Adrenal gland (tissue), 12 donors: ENCODE data around the gene MAPKAP1. TPM values are rescaled to one million over a fixed set of nuclear protein-coding genes. Genes with fewer than 3 reads are reported as not detected.
A peak's percentile ranks its signal among the peaks of the same experiment; 100 is the strongest.

Experiments used
- DNase-seq, 7 donors: peaks; one replicate each; pipeline ENCODE4 v3.0.0-alpha.2; 2019 to 2020
- H3K27ac ChIP-seq, 5 donors: fragments of 200-600 bp; sonication (generic) in 4 of 5; 1 replicate in 3 of 5; 2 replicates in 2 of 5; pipeline versions ENCODE4 v1.5.1 to v1.8.0; 2016 to 2020; ENCODE audit warnings: mild to moderate bottlenecking in 1 of 5
- H3K27me3 ChIP-seq: fragments of 200-600 bp; 2 replicates; pipeline ENCODE4 v1.8.0; 2021
- H3K36me3 ChIP-seq, 2 donors: fragments of 200-600 bp; replicated peaks in 1 of 2; 1 replicate in 1 of 2; 2 replicates in 1 of 2; pipeline versions ENCODE4 v1.5.1 to v1.8.0; 2018 to 2022
- H3K4me1 ChIP-seq, 2 donors: fragments of 200-600 bp; replicated peaks in 1 of 2; 1 replicate in 1 of 2; 2 replicates in 1 of 2; pipeline versions ENCODE4 v1.5.1 to v1.8.0; 2018 to 2021
- H3K4me3 ChIP-seq, 4 donors: fragments of 200-600 bp; sonication (generic) in 3 of 4; one replicate each; pipeline ENCODE4 v1.5.1; 2016 to 2018
- H3K9me3 ChIP-seq, 3 donors: fragments of 200-600 bp; sonication (generic) in 1 of 3; replicated peaks in 1 of 3; 1 replicate in 2 of 3; 2 replicates in 1 of 3; pipeline versions ENCODE4 v1.5.1 to v1.8.0; 2016 to 2021
- CTCF ChIP-seq, 6 experiments: fragments of 450-650 bp in 4 of 6; fragments of 200-600 bp in 2 of 6; sonication (generic) in 1 of 6; IDR thresholded peaks; 1 replicate in 5 of 6; 2 replicates in 1 of 6; pipeline versions ENCODE4 v1.5.1 to v1.8.0; 2016 to 2021; ENCODE audit warnings: antibody characterized with exemption in 6 of 6, mild to moderate bottlenecking in 2 of 6, moderate library complexity in 1 of 6
- POLR2A ChIP-seq, 2 donors: fragments of 450-650 bp; IDR thresholded peaks; one replicate each; pipeline ENCODE4 v1.6.1; 2017; ENCODE audit warnings: antibody characterized with exemption in 2 of 2, mild to moderate bottlenecking in 2 of 2, moderate library complexity in 1 of 2
- WGBS, 4 donors: extraction: QIAGEN DNeasy Blood & Tissue Kit in 2 of 4; methylation state at CpG; one replicate each; pipeline versions ENCODE4 v1.1.5 to v1.1.7; 2013 to 2017; 5-methylcytosine and 5-hydroxymethylcytosine counted together
- intact Hi-C, 2 donors: fragments of 100-400 bp; cut with DNase I; formaldehyde crosslinking; loops; one replicate each; pipeline versions ENCODE4 v1.14.1 to v1.15.0; 2022 to 2023
- polyA plus RNA-seq, 3 donors: library from polyadenylated mRNA; stranded (reverse); fragments of 200-250 nt in 2 of 3; fragments of 350-450 nt in 1 of 3; fragmentation: Illumina TruSeq in 1 of 3; extraction: RNeasy Lipid Tissue Mini Kit (QIAGEN cat#74804) in 1 of 3; gene quantifications; one replicate each; pipeline ENCODE4 v1.2.3, GENCODE V29; 2013 to 2014
- total RNA-seq, 9 donors: library from RNA; depleted of rRNA in 4 of 9; stranded (reverse); fragments of >200 nt in 4 of 9; fragments of 120-200 nt in 1 of 9; fragmentation: NEBNext Ultra II Directional in 1 of 9; extraction: Animal tissue kit (Norgen Biotek cat#: 25700) in 1 of 9; gene quantifications; one replicate each; pipeline versions ENCODE4 v1.1.0 to v1.2.4, GENCODE V29; 2013 to 2023
- donor health status: healthy with polysubstance abuse.
- donor health status: Bipolar disorder and iron deficiency.
- donor health status: DM: yes; HTN: yes; CAD: no.
- donor health status: DM: no; HTN: no; CAD: no.
- donor health status: DM: no; HTN: no; CAD: no.
- donor health status: DM: yes; HTN: yes; CAD: no.

The MAPKAP1 gene
- total and polyA plus RNA-seq, 12 donors: 72.2 to 156 (median 94.9) TPM

- intact Hi-C loops: no loop called here
Observed at GRCh38 chr9:125589287-125589686, 117.7 kb downstream of the MAPKAP1 start.

GRCh38 chr9:125587819-125588460 lies 119.1 kb downstream of the MAPKAP1 start:
- Histone ChIP-seq H3K4me1 (peaks cover 8% of the 10 kb centered on the region in 2 donors), H3K27ac (no peak overlapping the region), H3K4me3 (no peak overlapping the region), H3K27me3 (no peaks in the 10 kb centered on the region), H3K36me3 (no peaks in the 10 kb centered on the region), H3K9me3 (no peaks in the 10 kb centered on the region)
- WGBS, 4 donors: 94 to 98% (median 96%) methylated on average over 5 of the region's 5 CpGs
- intact Hi-C loops: no loop called here
- TF ChIP-seq CTCF (IDR thresholded peaks at IDR 0.05) (no peak), POLR2A (IDR thresholded peaks at IDR 0.05) (no peak)
- no peak for DNase-seq

More at GRCh38 chr9:125589287-125589686, 117.7 kb downstream of the MAPKAP1 start:
- H3K27me3 ChIP-seq: no peaks in the 10 kb centered on the region
- no peak overlapping the region for H3K27ac ChIP-seq
- WGBS, 4 donors: 78 to 87% (median 80%) methylated on average over 4 of the region's 4 CpGs
- DNase-seq: no peak
- no peaks in the 10 kb centered on the region for H3K9me3 ChIP-seq
- TF ChIP-seq POLR2A (IDR thresholded peaks at IDR 0.05): no peak
- TF ChIP-seq CTCF (IDR thresholded peaks at IDR 0.05): no peak
- peaks cover 8 to 15% of the 10 kb centered on the region in 2 donors for H3K4me1 ChIP-seq
- no peaks in the 10 kb centered on the region for H3K36me3 ChIP-seq
- no peak overlapping the region for H3K4me3 ChIP-seq

DNA sequence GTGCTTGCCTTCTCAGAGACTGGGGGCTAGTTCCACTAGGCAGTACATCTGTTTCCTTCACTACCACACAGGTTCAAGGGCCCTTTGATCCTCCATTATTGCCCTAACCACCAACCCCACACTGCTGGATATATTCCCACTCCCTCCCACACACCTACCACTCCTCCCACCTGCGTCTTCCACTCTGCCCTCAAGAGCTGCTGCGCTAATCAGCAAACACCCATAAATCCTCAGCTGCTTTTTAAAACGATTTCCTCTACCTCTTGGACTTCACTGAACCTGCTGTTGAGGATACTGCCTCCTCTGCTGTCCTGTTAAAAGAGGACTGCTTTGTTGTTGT lies 120.9 kb downstream of the MAPKAP1 start:
- TF ChIP-seq POLR2A (IDR thresholded peaks at IDR 0.05) (no peak), CTCF (IDR thresholded peaks at IDR 0.05) (no peak)
- DNase-seq: no peak
- Histone ChIP-seq H3K9me3 (no peaks in the 10 kb centered on the region), H3K27me3 (no peaks in the 10 kb centered on the region), H3K27ac (no peak overlapping the region), H3K4me1 (peaks cover 8% of the 10 kb centered on the region in 2 donors), H3K36me3 (no peaks in the 10 kb centered on the region), H3K4me3 (no peak overlapping the region)
- WGBS, 4 donors: 52 to 64% (median 59%) methylated on average over 3 of the region's 3 CpGs
- intact Hi-C loops: no loop called here

DNA sequence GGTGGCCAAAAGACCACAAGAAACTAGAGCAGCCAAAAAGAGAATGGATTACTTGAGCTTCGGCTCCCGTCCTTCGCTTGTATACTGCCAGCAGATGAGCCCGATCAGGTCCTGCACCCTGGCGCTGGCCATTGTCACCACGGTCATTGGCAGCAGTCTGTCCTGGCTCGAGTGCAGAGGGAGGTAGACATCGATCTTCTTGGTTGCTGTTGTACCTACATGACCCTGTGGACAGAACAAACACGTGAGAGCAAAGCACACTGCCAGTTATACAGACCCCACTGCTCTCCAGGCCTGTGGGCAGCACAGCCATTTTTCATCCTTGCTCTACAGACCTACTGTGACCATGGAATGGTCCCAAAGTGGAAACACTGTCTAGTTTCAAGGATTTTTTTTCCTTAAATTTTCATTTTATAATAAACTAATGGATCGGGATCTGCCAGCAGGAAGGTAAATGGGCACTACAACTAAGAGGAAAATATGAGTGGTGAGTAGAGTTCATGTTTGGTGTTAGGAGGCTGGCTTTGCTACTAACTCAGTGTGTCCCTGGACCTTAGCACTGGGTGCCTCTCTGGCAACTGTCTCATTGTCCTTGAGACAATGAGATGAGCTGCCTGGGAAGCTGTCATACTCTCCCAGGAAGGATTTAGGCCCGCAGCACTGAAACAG lies 121.4 kb downstream of the MAPKAP1 start:
- H3K27me3 ChIP-seq: no peaks in the 10 kb centered on the region
- H3K4me3 ChIP-seq: no peak overlapping the region
- no peak overlapping the region for H3K27ac ChIP-seq
- 81 to 91% (median 88%) methylated on average over 7 to 11 of the region's 11 CpGs for WGBS, 4 donors
- H3K4me1 ChIP-seq: peaks cover 8% of the 10 kb centered on the region in 2 donors
- H3K36me3 ChIP-seq: no peaks in the 10 kb centered on the region
- no peak for TF ChIP-seq POLR2A (IDR thresholded peaks at IDR 0.05)
- peak in 4 of 7 donors; percentile 29 to 37 (median 36) for DNase-seq
- H3K9me3 ChIP-seq: no peaks in the 10 kb centered on the region
- intact Hi-C loops: no loop called here
